Natural killer cell (primary cell): ENCODE results near the gene RAP2B. TPM values are rescaled to one million over a fixed set of nuclear protein-coding genes. Genes with fewer than 3 reads are reported as not detected.

Source experiments
- ATAC-seq, 3 donors: fragments of 150-1000 bp in 2 of 3; fragments of 200-7000 bp in 1 of 3; cut with Tn5 transposase; 1 replicate in 1 of 3; 2 replicates in 2 of 3; pipeline ENCODE4 v1.10.0; 2021; ENCODE audit warnings: mild to moderate bottlenecking in 2 of 3, moderate library complexity in 2 of 3
- DNase-seq, 2 donors: peaks; one replicate each; pipeline versions ENCODE4 v3.0.0 to v3.0.0-alpha.2; 2013 to 2021; ENCODE audit warnings: mixed read lengths in 1 of 2
- H3K27ac ChIP-seq: one replicate; pipeline ENCODE4 v1.5.1; 2013; ENCODE audit warnings: mild to moderate bottlenecking, low read length
- H3K27me3 ChIP-seq: one replicate; pipeline ENCODE4 v1.6.1; 2013; ENCODE audit warnings: low read length; ENCODE audit not compliant: control insufficient read depth, insufficient read depth
- H3K36me3 ChIP-seq: one replicate; pipeline ENCODE4 v1.6.1; 2013; ENCODE audit warnings: low read length; ENCODE audit not compliant: control insufficient read depth, insufficient read depth
- H3K4me1 ChIP-seq: one replicate; pipeline ENCODE4 v1.6.1; 2013; ENCODE audit warnings: low read length; ENCODE audit not compliant: control insufficient read depth, insufficient read depth
- H3K4me3 ChIP-seq: one replicate; pipeline ENCODE4 v1.5.1; 2013; ENCODE audit warnings: low read length
- H3K9me3 ChIP-seq: one replicate; pipeline ENCODE4 v1.6.1; 2013; ENCODE audit warnings: low read length; ENCODE audit not compliant: control insufficient read depth, insufficient read depth
- H3K27ac Mint-ChIP-seq, 2 donors: one replicate each; pipeline ENCODE4 v1.8.0; 2022; ENCODE audit warnings: mild to moderate bottlenecking in 2 of 2, mixed read lengths in 2 of 2, moderate library complexity in 1 of 2
- H3K27me3 Mint-ChIP-seq, 2 donors: one replicate each; pipeline ENCODE4 v1.8.0; 2022; ENCODE audit warnings: low read depth in 2 of 2, mixed read lengths in 2 of 2
- H3K36me3 Mint-ChIP-seq: one replicate; pipeline ENCODE4 v1.8.0; 2022; ENCODE audit warnings: mixed read lengths
- H3K4me1 Mint-ChIP-seq, 2 donors: one replicate each; pipeline ENCODE4 v1.8.0; 2022; ENCODE audit warnings: mixed read lengths in 2 of 2
- H3K4me3 Mint-ChIP-seq: one replicate; pipeline ENCODE4 v1.8.0; 2022; ENCODE audit warnings: mild to moderate bottlenecking, moderate library complexity, mixed read lengths
- H3K9me3 Mint-ChIP-seq, 2 donors: one replicate each; pipeline ENCODE4 v1.8.0; 2022; ENCODE audit warnings: mixed read lengths in 2 of 2
- CTCF ChIP-seq: fragments of 200-600 bp; IDR thresholded peaks from one replicate; pipeline ENCODE4 v1.8.0; 2022; ENCODE audit warnings: antibody characterized with exemption
- WGBS: methylation state at CpG from one replicate; pipeline ENCODE4 v1.1.7; 2013; ENCODE audit warnings: missing lambda C conversion rate; ENCODE audit not compliant: insufficient coverage; 5-methylcytosine and 5-hydroxymethylcytosine counted together
- intact Hi-C: fragments of 100-400 bp; cut with micrococcal nuclease; formaldehyde crosslinking; loops from one replicate; pipeline ENCODE4 v1.14.2; 2022
- total RNA-seq, 4 donors: library from RNA; stranded (reverse); fragments of 120-200 nt in 1 of 4; gene quantifications; one replicate each; pipeline versions ENCODE4 v1.2.3 to v1.2.4, GENCODE V29; 2013 to 2022

Gene RAP2B
- total RNA-seq, 3 donors from 2014 or later (not counting 1 experiment from before 2014, with no cell fraction given), result 34.8 to 41.7 (median 38.1) TPM

- no peaks in the 10 kb centered on the region for H3K9me3 Mint-ChIP-seq
- WGBS, result under 1% methylated on average over 26 of the region's 27 CpGs
- peaks cover 50 to 54% of the 10 kb centered on the region in 2 donors for H3K4me1 Mint-ChIP-seq
Measured at GRCh38 chr3:153161138-153161713, 800 bp upstream of the RAP2B start.

GRCh38 chr3:153162513-153163392, 727 bp downstream of the RAP2B start:
- under 1% methylated on average over 86 of the region's 86 CpGs for WGBS
- peaks cover 66 to 69% of the 10 kb centered on the region in 2 donors for H3K4me1 Mint-ChIP-seq
- H3K36me3 Mint-ChIP-seq, result no peaks in the 10 kb centered on the region
- H3K27ac Mint-ChIP-seq, result peak overlapping the region; percentile 89 to 92
- no peaks in the 10 kb centered on the region for H3K27me3 ChIP-seq
- H3K4me3 ChIP-seq, result peak overlapping the region; percentile 73
- H3K36me3 ChIP-seq, result peaks cover 5% of the 10 kb centered on the region
- peak overlapping the region; percentile 33 for H3K27ac ChIP-seq
- peaks cover 13% of the 10 kb centered on the region for H3K4me1 ChIP-seq
- H3K9me3 ChIP-seq, result no peaks in the 10 kb centered on the region
- ATAC-seq, result peak in 2 of 3 donors; percentile 3 to 6
- no peaks in the 10 kb centered on the region for H3K27me3 Mint-ChIP-seq
- peak overlapping the region; percentile 98 for H3K4me3 Mint-ChIP-seq
- peak; percentile 46 to 67 for DNase-seq
- intact Hi-C loops, result loop anchor here (2.0 to 10.0 kb wide), 4 partner anchors 120 to 1160 kb away; partner anchors contain the start of gene DHX36
- no peaks in the 10 kb centered on the region for H3K9me3 Mint-ChIP-seq
- no peak for TF ChIP-seq CTCF

More at GRCh38 chr3:153161138-153161713, 800 bp upstream of the RAP2B start:
- H3K27ac Mint-ChIP-seq, result peak overlapping the region; percentile 90 to 92
- H3K27me3 Mint-ChIP-seq, result no peaks in the 10 kb centered on the region
- H3K36me3 ChIP-seq, result no peaks in the 10 kb centered on the region
- intact Hi-C loops, result loop anchor here (1.0 to 10.0 kb wide), 4 partner anchors 61 to 1161 kb away; partner anchors contain the start of gene DHX36
- TF ChIP-seq CTCF, result no peak
- ATAC-seq (peak; percentile 72 to 89 (median 78)), DNase-seq (peak; percentile 81 to 96)
- H3K4me3 ChIP-seq, result peak overlapping the region; percentile 91
- no peaks in the 10 kb centered on the region for H3K27me3 ChIP-seq
- H3K27ac ChIP-seq, result peak overlapping the region; percentile 87
- H3K9me3 ChIP-seq, result no peaks in the 10 kb centered on the region
- peaks cover 11% of the 10 kb centered on the region for H3K4me1 ChIP-seq
- H3K4me3 Mint-ChIP-seq, result peak overlapping the region; percentile 98
- no peaks in the 10 kb centered on the region for H3K36me3 Mint-ChIP-seq

- no peaks in the 10 kb centered on the region for H3K27me3 Mint-ChIP-seq
- peak overlapping the region; percentile 33 for H3K27ac ChIP-seq
- peaks cover 13% of the 10 kb centered on the region for H3K4me1 ChIP-seq
- no peak for ATAC-seq
- peak overlapping the region; percentile 98 for H3K4me3 Mint-ChIP-seq
- H3K27me3 ChIP-seq, result no peaks in the 10 kb centered on the region
- TF ChIP-seq CTCF, result no peak
- intact Hi-C loops, result loop anchor here (2.0 to 10.0 kb wide), 4 partner anchors 121 to 1159 kb away; partner anchors contain the start of gene DHX36
- no peaks in the 10 kb centered on the region for H3K36me3 Mint-ChIP-seq
- H3K9me3 Mint-ChIP-seq, result no peaks in the 10 kb centered on the region
- peaks cover 72 to 75% of the 10 kb centered on the region in 2 donors for H3K4me1 Mint-ChIP-seq
- DNase-seq, result no peak
- H3K9me3 ChIP-seq, result no peaks in the 10 kb centered on the region
- WGBS, result 2% methylated on average over 9 of the region's 9 CpGs
- H3K36me3 ChIP-seq, result peaks cover 7% of the 10 kb centered on the region
- H3K4me3 ChIP-seq, result peak overlapping the region; percentile 73
- H3K27ac Mint-ChIP-seq, result peak overlapping the region; percentile 89 to 92
Measured at GRCh38 chr3:153163393-153163724, 1.3 kb downstream of the RAP2B start.
